ENCODE data around the gene BMP8A.

DNA sequence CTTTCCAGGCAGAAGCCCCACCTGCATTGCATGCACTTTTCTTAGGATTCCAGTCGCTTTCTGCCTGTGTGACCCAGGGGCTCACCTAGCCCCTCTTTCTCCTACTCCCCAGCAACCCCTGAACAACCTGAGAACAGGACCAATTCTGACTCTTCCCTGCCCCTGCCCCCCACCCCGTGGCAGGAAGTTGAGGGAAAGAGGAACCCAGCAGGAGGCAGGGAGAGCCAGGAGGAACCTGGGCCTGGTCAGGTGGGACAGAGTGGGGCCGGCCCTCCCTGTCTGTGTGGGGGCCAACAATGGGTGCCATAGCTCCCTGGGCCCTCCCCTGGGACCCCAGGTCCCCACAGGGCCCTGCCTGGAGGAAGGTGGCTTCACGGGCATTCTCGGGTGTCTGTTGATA is 6.1 kb downstream of the BMP8A start:
- TF ChIP-seq, protein P1, sequence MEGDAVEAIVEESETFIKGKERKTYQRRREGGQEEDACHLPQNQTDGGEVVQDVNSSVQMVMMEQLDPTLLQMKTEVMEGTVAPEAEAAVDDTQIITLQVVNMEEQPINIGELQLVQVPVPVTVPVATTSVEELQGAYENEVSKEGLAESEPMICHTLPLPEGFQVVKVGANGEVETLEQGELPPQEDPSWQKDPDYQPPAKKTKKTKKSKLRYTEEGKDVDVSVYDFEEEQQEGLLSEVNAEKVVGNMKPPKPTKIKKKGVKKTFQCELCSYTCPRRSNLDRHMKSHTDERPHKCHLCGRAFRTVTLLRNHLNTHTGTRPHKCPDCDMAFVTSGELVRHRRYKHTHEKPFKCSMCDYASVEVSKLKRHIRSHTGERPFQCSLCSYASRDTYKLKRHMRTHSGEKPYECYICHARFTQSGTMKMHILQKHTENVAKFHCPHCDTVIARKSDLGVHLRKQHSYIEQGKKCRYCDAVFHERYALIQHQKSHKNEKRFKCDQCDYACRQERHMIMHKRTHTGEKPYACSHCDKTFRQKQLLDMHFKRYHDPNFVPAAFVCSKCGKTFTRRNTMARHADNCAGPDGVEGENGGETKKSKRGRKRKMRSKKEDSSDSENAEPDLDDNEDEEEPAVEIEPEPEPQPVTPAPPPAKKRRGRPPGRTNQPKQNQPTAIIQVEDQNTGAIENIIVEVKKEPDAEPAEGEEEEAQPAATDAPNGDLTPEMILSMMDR (IDR thresholded peaks at IDR 0.05 in 8 of 11, conservative IDR thresholded peaks at IDR 0.05 in 3 of 11), result no peak
- no peak for TF ChIP-seq POLR2AphosphoS5 (IDR thresholded peaks at IDR 0.05)
- no peak for TF ChIP-seq POLR2A (IDR thresholded peaks at IDR 0.05)
